NCI-H1417 (cell line): ENCODE measurements around the gene RFNG.

Experiments
- DNase-seq, 3 experiments: peaks; one replicate each; lab custom pipeline; 2025; lab: John Stamatoyannopoulos, UW

Gene RFNG, protein sequence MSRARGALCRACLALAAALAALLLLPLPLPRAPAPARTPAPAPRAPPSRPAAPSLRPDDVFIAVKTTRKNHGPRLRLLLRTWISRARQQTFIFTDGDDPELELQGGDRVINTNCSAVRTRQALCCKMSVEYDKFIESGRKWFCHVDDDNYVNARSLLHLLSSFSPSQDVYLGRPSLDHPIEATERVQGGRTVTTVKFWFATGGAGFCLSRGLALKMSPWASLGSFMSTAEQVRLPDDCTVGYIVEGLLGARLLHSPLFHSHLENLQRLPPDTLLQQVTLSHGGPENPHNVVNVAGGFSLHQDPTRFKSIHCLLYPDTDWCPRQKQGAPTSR

DNA sequence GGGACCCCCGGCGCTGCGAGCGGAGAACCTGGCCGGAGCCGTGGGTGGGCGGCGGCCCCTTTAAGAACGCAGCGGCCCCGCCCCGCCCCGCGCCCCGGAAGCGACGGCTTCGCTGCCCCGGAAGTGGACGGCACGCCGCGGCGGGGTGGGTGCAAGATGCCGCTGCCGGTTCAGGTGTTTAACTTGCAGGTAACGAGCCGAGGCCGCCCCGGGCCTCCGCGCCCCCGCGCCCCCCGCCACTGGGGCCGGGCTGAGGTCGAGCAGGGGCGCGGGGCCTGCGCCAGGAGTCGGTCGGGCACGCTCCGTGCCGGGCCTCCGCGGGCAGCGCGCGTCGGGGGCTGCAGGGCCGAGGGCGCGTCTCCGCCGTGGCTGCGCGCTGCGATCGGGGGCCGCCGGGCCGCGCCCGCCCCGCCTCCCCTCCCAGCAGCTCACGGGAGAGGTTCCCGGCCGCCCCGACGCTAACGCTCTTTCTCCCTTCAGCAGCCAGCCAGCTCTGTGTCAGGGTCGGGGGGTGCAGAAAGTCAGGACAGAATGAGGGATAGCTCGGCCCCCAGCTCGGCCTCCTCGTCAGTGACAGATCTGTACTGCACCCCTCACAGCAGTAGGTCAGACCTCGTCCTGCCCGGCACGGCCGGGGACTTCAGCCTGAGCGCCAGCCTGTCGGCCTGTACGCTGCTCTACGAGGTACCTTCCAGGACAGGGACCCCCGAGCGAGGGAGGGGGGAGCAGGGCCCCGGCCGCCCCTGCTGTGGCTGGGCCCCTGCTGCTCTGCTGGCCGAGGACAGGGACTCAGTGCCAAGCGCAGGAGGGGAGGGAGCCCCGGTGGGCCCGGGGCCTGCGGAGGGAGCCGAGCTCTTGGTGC is at the start of gene RFNG, which contains the start of gene GPS1:
Gene RFNG, minus strand, starts transcription at position 36 of the 862 bp plus-strand sequence. CDS start 45 bp downstream, outside the sequence.
Gene GPS1, plus strand, starts transcription at position 123 of the 862 bp plus-strand sequence. Its CDS starts 34 bp downstream, at position 157.
- peak; percentile 51 to 69 (median 66) for DNase-seq

DNA sequence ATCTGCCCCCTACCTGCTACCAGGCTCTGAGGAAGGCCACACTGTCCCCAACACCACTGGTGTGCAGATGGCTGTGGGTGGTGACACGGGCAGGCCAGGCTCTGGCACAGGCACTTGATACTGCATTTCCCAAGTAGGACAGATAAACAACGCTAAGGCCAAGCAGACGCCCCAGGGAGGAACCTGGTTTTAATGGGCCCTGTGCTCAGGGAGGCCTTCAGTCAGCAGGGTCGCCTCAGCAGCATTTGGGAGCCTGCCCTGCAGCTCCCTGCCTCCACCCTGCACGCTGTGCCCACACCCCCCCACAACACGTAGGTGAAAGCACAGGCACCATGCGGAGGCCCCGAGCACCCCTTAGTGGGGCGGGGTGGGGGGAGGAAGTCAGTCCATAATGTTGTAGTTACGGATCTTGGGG is 49.7 kb upstream of the RFNG start:
- no peak for DNase-seq

DNA sequence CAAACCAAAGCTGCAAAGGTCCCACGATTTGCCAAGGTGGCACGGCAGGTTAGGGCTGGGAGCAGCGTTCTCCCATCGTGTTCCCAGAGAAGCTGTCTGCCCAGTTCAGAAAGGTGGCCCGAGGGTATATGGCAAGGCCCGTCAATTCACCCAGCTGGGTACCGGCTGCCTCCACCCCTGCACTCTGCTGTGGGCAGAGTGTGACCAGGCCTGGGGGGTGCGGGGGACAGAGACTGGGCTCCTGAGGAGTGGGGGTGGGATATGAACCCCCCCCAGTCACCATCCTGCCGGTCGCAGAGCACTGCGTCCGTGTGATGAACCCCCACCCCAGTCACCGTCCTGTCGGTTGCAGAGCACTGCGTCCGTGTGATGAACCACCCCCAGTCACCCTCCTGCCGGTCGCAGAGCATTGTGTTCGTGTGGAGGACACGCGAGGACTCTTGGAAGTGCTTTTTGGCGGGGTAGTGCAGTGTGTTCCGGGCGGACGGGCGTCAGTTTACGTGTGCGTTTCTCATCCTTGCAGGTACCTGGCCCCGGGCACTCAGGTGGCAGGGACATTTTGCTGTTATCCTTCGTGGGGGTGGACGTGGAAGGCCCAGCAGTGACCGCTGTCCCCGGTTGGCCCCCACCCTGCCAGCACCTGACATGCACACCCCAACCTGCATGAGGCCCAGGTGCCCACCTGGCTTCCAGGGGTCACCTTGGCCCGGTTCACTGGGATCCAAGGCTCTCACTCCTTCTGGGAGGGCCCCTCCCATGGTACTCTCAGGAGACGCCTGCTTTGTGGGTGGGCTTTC is 49.1 kb upstream of the RFNG start:
- DNase-seq = no peak

DNA sequence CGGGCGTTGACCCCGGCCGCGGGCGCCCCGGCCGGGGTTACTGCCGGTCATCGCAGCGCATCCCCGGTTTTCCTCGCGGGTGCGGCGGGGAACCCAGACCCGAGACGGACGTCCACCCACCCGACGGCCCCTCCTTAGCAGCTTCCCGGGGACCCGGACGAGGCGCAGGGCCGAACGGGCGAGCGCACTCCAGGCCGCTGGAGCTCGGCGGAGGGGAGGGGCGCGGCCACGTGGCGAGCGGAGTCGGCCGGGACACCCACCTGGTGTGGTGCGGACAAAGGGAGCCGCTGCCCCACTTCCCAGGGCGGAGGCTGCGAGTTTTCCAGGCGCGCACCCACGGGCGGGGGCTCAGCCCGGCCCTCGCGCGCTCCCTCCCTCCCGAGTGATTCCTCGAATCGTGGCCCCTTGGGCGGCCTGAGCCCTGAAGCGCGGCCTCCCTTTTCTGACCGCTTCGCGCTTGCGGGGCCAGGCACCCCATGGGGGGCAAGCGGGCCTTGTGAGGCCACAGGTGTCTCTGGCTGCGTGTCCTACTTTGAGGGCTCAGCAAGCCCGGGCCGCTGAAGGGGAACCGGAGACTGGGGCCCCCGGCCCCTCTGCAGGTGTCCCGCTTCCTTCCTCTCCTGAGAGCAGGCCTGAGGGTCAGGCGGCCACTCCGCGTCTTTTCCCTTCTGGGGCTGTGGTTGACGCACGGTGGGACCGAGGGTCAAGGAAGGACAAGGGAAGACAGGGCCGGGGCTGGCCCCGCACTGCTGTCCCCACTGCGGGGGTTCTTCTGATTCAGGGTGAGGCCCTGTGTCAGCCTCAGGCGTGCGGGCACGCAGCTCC is 47.5 kb upstream of the RFNG start:
- DNase-seq = peak in 2 of 3 experiments; percentile 83 to 87

DNA sequence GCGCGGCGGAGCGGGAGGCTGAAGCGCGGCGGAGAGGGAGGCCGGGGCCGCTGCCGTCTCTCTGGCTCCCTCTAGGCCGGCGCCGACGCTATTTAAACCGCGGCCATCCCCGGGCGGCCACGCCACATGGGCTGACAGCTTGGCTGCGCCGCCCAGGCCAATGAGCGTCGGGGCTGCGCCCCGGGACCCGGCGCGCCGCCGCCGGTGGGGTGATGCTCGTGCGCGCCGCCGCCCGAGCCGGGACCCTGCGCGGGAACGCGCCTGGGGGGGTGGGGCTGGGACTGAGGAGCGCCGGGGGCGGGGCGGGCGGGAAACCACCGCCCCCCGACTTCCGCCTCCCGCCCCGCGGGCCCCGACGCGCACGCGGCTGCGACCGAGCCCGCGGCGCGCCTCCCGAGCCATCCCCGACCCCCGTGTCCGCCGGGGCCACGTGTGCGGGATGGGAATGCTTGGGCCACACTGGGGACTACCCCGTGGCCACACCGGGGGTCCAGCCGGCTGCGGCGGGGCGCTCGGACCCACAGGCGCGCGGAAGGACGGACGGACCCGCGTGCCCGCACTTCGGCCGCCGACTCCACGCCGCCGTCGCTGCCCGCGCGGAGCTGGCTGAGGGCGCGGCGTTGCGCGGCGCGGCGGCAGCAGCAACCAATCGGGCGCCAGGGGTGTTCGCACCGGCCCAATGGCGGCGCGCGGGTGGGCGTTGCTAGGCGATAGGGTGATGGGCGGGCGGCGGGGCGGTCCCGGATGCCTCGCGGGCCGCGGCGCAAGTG is 46.7 kb upstream of the RFNG start, which contains the start of gene FASN:
Gene FASN, minus strand, starts transcription at position 68 of the 770 bp plus-strand sequence. CDS start 1,791 bp downstream, outside the sequence.
- DNase-seq = peak; percentile 95 to 97 (median 97)

DNA sequence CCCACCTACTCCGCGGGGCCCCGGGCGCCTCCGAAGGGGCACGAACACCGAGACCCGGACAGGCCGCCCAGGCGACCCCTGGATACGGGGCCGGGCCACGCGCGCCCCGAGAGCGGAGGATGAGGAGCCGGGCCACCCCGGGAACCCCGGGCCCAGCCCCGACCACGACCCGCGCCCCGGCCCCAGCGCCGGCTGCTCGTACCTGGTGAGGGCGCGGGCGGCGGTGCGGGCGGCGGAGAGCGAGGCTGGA is 46.2 kb upstream of the RFNG start:
- no peak for DNase-seq

DNA sequence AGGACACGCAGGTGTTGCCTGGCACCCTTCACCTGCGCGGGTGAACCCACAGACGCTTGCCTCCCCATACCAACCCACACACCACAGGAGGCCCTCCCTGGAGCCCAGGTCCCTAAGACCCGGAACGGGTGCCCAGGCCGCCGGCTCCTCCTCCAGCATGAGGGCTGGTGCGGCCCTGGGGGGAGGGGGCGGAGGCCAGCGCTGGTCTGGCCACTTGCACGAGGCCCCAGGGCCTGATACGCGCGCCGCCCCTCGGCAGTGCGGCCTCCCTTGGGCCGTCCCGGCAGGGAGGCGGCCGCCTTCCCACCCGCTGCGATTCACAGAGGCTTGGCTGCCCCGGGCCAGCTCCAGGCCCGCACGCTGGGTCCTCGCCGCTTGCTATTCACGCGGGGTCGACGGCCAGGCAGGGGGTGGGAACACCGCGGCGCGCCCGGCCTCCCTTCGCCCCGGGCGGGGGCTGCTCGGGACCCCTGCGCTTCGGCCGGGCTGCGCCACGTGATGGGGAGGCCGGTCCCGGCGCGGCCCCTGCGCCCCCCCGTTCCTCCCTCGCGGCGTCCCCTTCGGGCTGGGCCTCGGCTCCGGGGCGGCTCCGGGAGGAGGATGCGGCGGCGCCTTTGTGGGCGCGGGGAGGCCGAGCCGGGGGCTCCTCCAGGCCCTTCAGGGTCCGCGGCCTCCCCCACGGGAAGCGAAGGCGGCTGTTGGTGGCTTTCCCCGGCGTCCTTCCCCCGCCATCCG is 45.7 kb upstream of the RFNG start:
- peak; percentile 20 to 61 (median 60) for DNase-seq

DNA sequence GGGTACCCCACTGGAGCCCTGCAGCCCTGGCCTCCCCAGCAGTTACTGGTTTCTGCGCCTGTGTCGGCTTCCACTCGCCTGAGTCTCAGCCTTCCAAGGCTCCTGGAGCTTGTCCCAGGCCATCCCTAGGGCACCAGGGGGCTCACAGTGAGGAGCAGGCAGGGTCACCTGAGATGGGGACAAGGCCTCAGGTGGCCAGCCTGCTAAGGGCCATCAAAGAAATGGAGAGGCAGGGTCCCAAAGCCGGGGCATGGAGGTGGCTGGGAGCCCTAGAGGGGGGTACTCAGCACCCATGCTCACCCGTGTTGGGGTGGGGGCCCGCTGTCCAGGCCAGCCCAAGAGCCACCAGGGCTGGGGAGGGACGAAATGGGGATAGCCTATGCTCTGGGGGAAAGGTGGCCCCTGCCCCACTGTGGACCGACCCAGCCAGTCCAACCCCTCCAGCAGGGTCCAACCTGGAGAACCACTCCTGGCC is 45.1 kb upstream of the RFNG start:
- DNase-seq = no peak

DNA sequence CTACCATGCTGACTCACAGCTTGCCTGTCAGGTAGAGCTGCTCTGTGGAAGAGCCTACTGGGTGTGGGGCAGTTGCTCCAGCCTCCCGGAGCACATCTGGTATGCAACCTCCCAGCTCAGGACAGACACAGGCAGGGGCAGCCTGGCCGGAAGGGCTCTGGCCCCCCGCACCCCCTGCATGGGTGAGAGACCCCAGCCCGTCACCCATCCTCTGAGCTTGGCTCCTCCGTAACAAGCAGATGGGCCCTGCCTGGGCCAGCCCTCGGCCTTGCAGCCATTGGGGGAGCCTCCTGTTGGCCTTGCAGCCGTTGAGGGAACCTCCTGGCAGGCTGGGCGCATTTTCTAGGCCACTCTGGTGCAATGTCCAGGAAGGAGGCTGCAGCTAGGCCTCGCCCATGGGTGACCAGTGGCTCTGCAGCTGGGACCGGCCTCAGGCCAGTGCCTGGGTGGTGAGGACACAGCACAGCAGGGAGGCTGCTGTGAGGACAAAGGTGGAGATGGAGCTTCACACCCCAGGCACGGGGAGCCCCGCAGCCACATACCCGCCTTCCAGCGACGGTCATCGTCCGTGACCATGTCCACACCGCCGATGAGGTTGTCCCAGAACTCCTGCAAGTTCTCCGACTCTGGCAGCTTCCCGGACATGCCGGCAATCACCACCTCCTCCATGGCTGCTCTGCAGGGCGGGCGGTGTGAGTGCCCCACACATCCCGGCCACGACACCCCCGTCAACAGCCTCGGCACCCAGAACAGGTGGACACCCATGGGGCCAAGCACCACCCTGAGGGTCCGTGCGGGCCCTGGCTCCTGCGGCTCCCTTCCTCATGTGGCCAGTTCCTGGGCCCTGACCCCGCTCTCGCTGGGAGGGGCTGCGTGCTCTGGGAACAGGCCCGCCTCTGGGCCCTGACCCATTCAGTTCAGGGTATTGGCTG is 44.4 kb upstream of the RFNG start:
- no peak for DNase-seq

DNA sequence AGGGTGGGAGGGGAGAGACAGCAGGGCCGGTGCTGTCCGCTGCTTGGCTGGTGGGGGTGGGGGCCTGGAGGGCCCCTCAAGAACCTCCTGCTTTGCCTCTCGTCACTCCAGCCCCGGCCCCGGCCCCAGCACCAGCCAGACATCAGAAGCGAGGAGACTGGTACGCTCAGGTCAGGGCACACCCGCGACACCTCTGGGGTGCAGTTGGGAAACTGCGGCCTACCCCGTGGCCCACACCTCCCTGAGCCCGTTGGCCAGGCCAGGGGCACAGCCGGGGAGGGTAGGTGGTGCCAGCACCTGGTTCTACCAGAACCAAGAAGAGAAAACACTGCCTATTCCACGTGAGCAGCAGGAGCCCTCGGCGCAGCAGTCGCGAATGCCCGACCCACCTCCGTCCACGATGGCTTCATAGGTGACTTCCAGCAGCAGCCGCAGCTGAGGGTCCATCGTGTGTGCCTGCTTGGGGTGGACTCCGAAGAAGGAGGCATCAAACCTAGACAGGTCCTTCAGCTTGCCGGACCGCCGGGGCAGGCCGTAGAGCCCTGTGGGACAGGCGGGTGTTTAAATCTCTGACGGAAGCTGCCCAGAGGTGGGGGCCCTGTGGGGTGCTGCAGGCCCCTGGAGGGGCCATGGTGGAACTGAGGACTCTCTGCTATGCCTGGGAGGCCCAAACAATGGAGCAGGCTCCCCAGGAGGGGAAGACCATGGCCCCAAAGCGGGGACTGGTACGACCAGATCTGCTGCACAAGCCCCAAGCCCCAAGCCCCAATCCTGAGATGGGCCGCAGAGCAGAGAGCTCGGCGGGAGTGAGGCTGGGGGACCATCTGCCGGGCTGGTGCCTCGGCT is 43.5 kb upstream of the RFNG start:
- DNase-seq = no peak

DNA sequence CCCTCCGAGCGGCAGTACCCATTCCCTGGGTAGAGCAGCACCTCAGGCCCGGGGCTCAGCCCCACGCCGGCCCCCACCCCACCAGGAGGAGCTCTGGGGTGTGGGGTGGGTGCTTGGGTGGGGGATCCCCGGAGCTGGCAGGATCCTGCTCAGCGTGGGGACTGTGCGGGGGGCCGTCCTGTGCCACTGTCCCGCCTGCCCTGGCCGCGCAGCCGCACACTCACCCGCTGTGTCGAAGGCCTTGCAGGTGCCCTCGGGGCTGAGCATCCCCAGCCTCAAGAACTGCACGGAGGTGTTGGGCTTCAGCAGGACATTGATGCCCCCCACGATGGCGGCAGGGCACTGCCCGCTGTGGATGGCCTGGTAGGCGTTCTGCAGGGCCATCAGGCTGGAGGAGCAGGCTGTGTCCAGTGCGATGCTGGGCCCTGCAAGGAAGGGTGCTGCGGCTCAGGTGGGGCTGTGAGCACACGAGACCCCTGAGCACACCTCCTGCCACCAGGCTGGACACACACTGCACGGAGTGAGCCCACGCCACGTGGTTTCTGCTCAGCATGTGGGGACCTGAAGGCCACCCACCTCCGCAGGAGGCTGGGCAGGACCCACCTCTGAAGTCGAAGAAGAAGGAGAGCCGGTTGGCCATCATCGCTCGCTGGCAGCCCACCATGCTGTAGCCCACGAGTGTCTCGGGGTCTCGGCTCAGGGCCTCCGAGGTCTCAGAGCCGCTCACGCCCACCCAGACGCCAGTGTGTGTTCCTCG is 41.6 kb upstream of the RFNG start:
- no peak for DNase-seq

DNA sequence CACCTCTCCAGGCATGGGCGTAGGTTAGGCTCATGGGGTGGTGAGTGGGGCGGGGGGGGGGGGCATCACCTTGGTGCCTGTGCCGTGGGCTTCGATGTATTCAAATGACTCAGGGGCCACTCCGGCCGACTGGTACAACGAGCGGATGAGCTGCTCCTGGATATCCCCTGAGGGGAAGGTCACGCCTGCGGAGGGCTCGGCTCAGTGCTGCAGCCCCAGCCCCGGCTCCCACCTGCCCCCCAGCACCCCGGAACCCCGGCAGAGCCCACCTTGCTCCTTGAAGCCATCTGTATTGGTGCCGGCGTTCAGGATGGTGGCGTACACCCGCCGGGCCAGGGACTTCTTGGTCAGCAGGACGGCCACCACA is 41.0 kb upstream of the RFNG start:
- no peak for DNase-seq

DNA sequence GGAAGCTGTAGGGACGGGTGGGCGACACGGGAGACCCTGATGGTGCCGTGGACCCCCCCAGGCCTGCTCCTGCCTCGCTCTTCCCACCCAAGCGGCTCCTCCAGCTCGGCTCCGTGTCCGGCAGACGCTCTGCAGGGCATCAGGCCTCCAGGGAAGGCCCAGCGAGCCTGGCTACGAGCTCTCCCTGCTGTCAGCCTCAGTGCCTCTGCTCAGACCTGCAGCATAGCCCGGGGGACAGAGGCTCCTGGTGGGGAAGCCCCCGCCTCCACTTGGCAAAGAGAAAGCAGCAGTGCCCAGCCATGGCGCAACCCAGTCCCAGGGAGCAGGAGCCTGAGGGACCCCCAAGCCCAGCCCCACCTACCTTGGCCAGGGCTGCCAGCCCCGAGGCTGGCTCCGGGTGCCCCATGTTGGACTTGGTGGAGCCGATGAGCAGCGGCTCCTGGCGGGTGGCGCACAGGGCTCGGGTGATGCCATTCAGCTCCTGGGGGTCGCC is 40.5 kb upstream of the RFNG start:
- no peak for DNase-seq

DNA sequence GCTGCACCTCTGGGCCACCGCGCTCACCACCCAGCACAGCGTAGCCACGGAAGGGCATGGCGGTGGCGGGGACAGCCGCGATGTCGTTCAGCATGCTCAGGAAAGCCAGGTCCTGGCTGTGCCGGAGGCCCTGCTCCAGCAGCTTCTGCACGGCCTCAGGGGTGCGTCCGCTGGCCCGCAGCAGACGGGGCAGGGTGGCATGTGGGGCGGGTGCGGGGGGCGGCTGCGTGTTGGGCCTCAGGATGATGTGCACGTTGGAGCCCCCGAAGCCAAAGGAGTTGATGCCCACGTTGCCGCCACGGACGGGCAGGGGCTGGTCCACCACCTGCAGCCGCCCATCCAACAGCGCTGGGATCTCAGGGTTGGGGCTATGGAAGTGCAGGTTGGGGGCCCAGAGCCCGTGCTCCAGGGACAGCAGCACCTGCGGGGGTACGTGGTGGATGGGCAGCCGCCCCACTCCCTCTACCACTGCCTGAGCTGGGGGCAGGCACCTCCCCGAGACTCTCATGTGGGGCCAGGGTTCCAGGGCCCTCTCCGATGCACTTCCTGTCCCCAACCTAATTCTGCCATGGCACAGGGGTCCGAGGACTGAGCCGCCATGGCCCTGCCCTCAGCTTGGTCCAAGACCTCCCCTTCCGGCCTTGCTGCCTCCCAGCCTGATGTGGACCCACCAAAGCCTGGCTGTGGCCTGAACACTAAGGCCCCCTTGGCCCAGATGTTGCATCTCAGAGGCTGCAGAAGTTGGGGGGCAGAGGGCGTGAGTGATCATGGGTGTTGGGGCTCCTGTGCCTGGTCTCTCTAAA is 39.9 kb upstream of the RFNG start:
- DNase-seq = no peak

DNA sequence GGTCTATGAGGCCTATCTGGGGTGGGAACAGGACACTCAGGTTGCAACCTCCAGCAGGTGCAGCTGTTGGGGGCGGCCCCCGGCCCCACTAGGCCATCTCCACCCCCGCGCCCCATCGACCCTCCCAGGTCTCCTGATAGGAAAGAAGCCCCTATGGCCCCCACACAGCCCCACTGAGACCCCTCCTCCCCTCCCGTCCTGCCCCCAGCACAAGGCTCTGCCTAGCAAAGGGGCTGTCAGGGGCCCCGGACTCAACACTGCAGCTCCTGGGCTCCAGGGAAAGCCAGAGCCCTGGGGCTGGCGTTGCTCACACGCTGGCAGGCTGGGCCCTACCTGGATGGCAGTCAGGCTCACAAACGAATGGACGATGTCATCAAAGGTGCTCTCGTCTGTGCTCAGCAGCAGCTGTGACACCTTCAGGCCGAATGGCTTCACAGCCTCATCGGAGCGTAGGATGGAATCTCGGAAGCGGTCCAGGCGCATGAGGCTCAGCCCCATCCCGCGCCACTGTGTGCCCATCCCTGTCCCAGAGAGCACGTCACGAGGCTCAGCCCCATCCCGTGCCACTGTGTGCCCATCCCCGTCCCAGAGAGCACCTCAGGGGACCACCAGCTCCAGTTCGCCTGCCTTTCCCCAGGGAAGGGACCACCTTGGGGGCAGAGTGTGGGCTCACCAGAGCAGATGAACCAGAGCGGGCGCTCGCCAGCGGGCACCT is 39.1 kb upstream of the RFNG start:
- no peak for DNase-seq
